Measurements from ENCODE around the gene EPS15.

EPS15 gene

DNA sequence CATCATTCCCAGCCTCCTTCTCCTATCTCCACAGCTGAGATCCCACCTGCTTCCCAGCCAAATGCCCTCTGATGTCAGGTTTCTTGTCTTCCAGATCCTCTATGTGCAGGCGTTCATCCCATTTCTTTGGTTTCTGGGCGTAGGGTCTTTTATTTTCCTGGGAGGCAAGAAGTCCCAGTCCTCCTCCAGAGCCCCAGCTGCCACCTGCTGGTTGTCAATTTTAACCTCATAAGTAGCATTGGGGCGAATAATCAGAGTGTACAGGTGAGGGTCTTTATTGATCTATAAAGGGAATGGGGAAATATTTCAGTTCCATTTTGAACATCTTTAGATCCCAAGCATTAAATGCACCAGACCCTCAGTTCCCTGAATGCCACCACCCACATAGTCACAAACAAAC lies 47.2 kb upstream of the EPS15 start:
- H3K4me2 ChIP-seq (ENCODE audit: low read depth, low read length, poor library complexity, severe bottlenecking), result no peak overlapping the region
- H2AFZ ChIP-seq (ENCODE audit: low read depth, low read length, severe bottlenecking), result no peak overlapping the region
- no peaks in the 10 kb centered on the region for H3K36me3 ChIP-seq (ENCODE audit: low read length)

DNA sequence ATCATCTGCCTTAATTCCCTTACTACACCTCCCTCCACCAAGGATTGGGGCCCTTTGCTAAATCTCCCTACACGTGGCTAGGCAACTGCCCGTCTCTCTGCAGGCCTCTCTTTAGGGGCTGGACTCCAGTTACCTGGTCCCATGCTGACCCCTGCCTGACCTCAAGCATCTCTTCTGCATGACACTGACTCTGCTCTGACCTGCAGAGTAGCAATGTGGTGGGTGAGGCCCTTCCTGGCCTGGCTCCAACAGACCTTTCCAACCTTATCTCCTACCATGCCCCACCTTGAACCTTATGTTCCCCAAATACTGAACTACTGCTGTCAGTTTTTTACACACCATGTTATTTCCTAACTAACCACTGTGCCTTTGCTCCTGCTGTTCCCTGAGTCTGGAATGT lies 45.9 kb upstream of the EPS15 start:
- no peaks in the 10 kb centered on the region for H3F3A ChIP-seq (ENCODE audit: insufficient read depth)
- H3K9ac ChIP-seq (ENCODE audit: low read length), result no peak overlapping the region

More for the DNA sequence above, 47.2 kb upstream of the EPS15 start:
- TF ChIP-seq EZH2phosphoT487 (conservative IDR thresholded peaks at IDR 0.05; ENCODE audit: low read length) (no peak), CTCF (IDR thresholded peaks at IDR 0.05; ENCODE audit: insufficient read depth, low read length, poor library complexity, severe bottlenecking) (no peak)
- Histone ChIP-seq H3F3A (ENCODE audit: insufficient read depth) (no peaks in the 10 kb centered on the region), H3K27me3 (ENCODE audit: low read length) (no peaks in the 10 kb centered on the region), H3K4me3 (ENCODE audit: insufficient read depth, low read length, poor library complexity, severe bottlenecking) (no peak overlapping the region), H3K9me3 (ENCODE audit: insufficient read depth, low read length) (no peaks in the 10 kb centered on the region), H3K9me2 (replicated peaks; ENCODE audit: insufficient read depth, low read length) (no peaks in the 10 kb centered on the region), H4K20me1 (ENCODE audit: low read depth, low read length) (no peaks in the 10 kb centered on the region), H3K79me2 (ENCODE audit: insufficient read depth, low read length) (no peaks in the 10 kb centered on the region), H3K27ac (ENCODE audit: low read depth, low read length) (no peak overlapping the region), H3K9ac (ENCODE audit: low read length) (no peak overlapping the region)

GRCh38 chr1:51564124-51564523 lies 45.1 kb upstream of the EPS15 start:
- TF ChIP-seq CTCF (IDR thresholded peaks at IDR 0.05; ENCODE audit: insufficient read depth, low read length, poor library complexity, severe bottlenecking), result no peak
- no peak for TF ChIP-seq EZH2phosphoT487 (conservative IDR thresholded peaks at IDR 0.05; ENCODE audit: low read length)
- Histone ChIP-seq H3K27ac (ENCODE audit: low read depth, low read length) (no peak overlapping the region), H2AFZ (ENCODE audit: low read depth, low read length, severe bottlenecking) (no peak overlapping the region), H3K9me2 (replicated peaks; ENCODE audit: insufficient read depth, low read length) (no peaks in the 10 kb centered on the region), H3K36me3 (ENCODE audit: low read length) (no peaks in the 10 kb centered on the region), H3K27me3 (ENCODE audit: low read length) (no peaks in the 10 kb centered on the region), H3K4me3 (ENCODE audit: insufficient read depth, low read length, poor library complexity, severe bottlenecking) (no peak overlapping the region), H3K9me3 (ENCODE audit: insufficient read depth, low read length) (no peaks in the 10 kb centered on the region), H3F3A (ENCODE audit: insufficient read depth) (no peaks in the 10 kb centered on the region), H4K20me1 (ENCODE audit: low read depth, low read length) (no peaks in the 10 kb centered on the region), H3K79me2 (ENCODE audit: insufficient read depth, low read length) (no peaks in the 10 kb centered on the region), H3K9ac (ENCODE audit: low read length) (no peak overlapping the region), H3K4me2 (ENCODE audit: low read depth, low read length, poor library complexity, severe bottlenecking) (no peak overlapping the region)

More for the DNA sequence above, 45.9 kb upstream of the EPS15 start:
- TF ChIP-seq CTCF (IDR thresholded peaks at IDR 0.05; ENCODE audit: insufficient read depth, low read length, poor library complexity, severe bottlenecking) (no peak), EZH2phosphoT487 (conservative IDR thresholded peaks at IDR 0.05; ENCODE audit: low read length) (no peak)
- Histone ChIP-seq H4K20me1 (ENCODE audit: low read depth, low read length) (no peaks in the 10 kb centered on the region), H3K27ac (ENCODE audit: low read depth, low read length) (no peak overlapping the region), H3K9me3 (ENCODE audit: insufficient read depth, low read length) (no peaks in the 10 kb centered on the region), H3K27me3 (ENCODE audit: low read length) (no peaks in the 10 kb centered on the region), H3K4me2 (ENCODE audit: low read depth, low read length, poor library complexity, severe bottlenecking) (no peak overlapping the region), H3K9me2 (replicated peaks; ENCODE audit: insufficient read depth, low read length) (no peaks in the 10 kb centered on the region), H3K36me3 (ENCODE audit: low read length) (no peaks in the 10 kb centered on the region), H3K4me3 (ENCODE audit: insufficient read depth, low read length, poor library complexity, severe bottlenecking) (no peak overlapping the region), H3K79me2 (ENCODE audit: insufficient read depth, low read length) (no peaks in the 10 kb centered on the region), H2AFZ (ENCODE audit: low read depth, low read length, severe bottlenecking) (no peak overlapping the region)
